Left renal pelvis (tissue), 4 donors: ENCODE data around the gene SCYL2. TPM values are rescaled to one million over a fixed set of nuclear protein-coding genes. Genes with fewer than 3 reads are reported as not detected.
A peak's percentile ranks its signal among the peaks of the same experiment; 100 is the strongest.
"Not testable (repeated sequence)": the region's sequence is repeated elsewhere in the genome, so short reads cannot be mapped to it uniquely, and the experiment has no call there.

Experiments used
- DNase-seq, 4 donors: peaks; one replicate each; pipeline ENCODE4 v3.0.0-alpha.2; 2013; ENCODE audit warnings: low read depth in 4 of 4, low spot score in 3 of 4
- polyA plus RNA-seq, 4 donors: library from polyadenylated mRNA; unstranded; fragments of 120-200 nt; gene quantifications; one replicate each; pipeline ENCODE4 v1.2.1, GENCODE V29; 2013; ENCODE audit not compliant: insufficient read length in 4 of 4

SCYL2 gene, protein sequence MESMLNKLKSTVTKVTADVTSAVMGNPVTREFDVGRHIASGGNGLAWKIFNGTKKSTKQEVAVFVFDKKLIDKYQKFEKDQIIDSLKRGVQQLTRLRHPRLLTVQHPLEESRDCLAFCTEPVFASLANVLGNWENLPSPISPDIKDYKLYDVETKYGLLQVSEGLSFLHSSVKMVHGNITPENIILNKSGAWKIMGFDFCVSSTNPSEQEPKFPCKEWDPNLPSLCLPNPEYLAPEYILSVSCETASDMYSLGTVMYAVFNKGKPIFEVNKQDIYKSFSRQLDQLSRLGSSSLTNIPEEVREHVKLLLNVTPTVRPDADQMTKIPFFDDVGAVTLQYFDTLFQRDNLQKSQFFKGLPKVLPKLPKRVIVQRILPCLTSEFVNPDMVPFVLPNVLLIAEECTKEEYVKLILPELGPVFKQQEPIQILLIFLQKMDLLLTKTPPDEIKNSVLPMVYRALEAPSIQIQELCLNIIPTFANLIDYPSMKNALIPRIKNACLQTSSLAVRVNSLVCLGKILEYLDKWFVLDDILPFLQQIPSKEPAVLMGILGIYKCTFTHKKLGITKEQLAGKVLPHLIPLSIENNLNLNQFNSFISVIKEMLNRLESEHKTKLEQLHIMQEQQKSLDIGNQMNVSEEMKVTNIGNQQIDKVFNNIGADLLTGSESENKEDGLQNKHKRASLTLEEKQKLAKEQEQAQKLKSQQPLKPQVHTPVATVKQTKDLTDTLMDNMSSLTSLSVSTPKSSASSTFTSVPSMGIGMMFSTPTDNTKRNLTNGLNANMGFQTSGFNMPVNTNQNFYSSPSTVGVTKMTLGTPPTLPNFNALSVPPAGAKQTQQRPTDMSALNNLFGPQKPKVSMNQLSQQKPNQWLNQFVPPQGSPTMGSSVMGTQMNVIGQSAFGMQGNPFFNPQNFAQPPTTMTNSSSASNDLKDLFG
- 10 to 100 TPM; 35.9 to 60.6 (median 58.2) TPM for polyA plus RNA-seq

DNA sequence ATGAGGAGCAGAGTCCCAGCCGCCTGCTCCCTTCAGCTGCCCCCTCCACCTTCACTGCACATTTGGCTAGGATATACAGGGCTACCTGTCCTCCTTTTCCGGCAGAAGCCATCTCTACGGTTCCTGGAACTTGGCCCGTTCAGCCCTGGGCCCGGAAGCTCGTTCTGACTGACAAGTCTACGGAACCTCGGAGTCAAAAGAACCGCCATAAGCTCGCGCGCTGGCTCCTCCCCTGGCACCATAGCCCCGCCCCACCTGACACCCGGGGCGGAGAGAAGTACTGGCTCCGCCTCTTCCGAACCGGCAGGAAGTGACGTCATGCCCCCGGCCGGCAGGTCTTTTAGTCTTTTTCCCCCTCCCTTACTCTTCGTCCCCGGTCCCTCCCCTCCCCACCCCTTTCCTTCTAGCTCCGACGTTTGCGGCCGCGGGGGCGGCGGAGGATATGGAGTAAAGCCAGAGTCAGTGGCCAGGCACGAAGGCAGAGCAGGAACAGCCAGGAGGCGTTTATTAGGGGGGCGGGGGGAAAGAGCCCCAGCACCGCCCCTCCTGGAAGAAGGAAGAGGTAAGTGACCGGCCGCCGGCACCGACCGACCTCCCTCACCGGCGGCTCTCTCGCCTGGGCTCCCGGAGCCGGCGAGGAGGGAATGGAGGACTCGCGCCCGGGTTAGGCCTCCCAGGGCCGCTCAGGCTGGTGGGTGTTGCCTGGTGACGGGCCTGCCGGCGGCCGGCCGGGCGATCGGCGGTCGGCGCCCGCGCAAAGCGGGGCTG, at the start of gene SCYL2, which contains the start of gene DEPDC4:
TSS of gene SCYL2 (plus strand) at position 343 of the 768 bp plus-strand sequence. CDS start 15,794 bp downstream, outside the sequence.
TSS of gene DEPDC4 (minus strand) at position 245 of the 768 bp plus-strand sequence. CDS start at position 242, 3 bp downstream.
- peak; percentile 91 to 93 (median 92) for DNase-seq

DNA sequence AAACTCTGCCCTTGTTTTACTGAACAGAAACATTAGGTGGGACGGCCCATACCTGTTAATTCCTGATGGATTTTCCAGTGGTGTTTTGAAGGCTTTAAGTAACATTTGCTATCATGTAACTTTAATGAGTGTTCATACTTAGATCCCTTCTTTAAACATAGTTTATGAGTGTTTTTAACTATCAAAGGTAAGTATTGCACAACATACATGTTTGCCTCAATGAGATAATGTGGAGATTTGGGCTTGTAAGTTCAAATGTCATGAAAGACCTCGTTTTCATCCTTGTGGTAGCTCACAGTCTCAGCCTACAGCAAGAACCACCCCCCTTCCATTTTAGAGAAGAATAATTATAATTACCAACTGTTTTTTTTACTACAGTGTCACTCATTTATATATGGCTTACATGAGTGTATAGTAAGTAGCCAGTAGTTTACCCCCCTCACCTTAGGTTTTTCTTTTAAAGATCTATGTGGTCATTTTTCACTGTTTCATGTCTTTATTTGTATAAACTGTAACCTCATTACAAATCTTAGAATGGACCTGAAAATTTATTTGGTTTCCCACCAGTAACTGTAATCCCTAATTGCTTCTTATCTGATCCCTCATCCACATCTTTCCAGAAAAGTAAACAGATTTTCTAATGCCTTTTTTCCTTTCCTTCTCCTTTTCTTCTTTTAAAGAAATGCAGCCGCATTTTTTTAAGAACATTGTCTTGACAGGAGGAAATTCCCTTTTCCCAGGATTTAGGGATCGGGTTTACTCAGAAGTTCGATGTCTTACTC, 47.5 kb upstream of the SCYL2 start:
- DNase-seq: no peak

DNA sequence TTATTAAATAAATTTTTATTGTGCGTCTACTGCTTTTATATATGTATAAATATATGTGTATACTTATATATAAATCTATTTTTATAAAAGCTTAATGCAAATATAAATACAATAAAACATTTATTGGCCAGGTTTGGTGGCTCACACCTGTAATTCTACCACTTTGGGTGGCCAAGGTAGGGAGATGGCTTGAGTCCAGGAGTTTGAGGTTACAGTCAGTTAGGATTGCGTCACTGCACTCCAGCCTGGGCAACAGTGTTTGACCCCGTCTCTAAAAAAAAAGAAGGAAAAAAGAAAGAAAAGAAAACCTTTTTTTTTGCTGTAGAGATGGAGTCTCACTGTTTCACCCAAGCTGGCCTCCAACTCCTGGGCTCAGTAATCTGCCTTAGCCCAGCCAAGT, 45.5 kb upstream of the SCYL2 start:
- no peak for DNase-seq

DNA sequence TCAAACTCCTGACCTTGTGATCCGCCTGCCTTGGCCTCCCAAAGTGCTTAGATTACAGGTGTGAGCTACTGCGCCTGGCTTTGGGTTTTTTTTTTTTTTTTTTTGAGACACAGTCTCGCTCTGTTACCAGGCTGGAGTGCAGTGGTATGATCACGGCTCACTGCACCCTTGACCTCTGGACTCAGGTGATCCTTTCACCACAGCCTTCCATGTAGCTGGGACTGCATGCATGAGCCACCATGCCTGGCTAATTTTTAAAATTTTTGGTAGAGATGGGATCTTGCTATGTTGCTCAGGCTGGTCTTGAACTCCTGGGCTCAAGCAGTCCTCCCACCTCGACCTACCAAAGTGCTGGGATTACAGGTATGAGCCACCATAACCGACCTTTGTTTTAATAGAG, 44.8 kb upstream of the SCYL2 start:
- DNase-seq: not testable (repeated sequence)

DNA sequence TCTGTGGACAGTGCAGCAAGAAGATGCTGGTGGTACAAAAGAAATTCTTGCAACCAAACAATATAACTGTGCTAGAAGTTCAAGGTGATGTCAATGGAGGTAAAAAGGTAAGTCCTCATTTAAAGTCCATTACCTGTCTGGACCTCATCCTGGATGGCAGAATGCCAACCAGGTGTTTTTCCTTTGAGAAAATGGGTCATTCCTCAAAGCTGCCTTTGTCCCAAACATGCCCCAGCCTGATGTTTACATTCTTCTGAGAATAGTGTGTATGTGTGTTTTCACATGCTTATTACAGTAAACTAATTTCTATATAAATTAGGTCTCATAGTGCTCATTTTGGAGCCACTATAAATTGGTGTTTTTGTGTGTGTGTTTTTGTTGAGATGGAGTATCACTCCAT, 41.5 kb upstream of the SCYL2 start:
- DNase-seq: no peak

DNA sequence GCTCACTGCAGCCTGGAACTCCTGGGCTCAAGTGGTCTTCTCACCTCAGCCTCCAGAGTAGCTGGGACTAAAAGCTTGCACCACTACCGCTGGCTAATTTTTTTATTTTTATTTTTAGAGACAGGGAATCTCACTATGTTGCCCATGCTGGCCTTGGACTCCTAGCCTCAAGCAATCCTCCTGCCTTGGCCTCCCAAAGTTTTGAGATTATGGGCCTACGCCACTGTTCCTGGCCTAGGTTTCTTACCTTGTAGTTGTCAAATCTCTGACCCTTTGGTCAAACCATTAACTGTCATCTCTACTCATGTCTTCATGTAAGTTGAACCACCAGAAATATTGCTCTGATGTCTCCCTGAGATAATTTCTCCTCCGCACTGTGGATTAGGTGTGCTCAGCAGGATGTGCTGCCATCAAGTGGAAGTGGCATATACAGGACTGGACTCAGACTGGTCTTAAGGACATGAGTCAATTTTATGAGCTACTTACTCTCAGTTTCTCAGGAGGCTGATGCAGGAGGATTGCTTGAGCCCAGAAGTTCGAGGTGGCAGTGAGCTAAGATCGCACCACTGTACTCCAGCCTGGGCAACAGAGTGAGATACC, 37.8 kb upstream of the SCYL2 start:
- no peak for DNase-seq

DNA sequence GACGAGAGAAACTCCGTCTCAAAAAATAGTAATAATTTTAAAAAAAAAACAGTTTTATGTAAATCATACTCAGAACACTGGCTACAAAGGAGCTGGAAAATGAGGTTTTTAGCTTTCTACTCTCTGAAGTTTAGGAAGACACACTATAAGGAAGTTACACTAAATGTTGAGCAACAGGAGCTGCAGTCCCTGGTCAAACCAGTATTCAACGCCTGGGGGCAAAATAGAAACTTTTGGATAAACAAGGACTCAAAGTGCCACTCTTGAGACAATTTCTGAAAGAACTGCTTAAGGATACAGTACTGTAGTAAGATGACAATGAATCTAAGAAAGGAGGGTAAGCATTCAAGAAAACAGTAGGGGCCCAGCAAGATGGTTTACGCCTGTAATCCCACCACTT, 37.1 kb upstream of the SCYL2 start:
- DNase-seq: no peak

DNA sequence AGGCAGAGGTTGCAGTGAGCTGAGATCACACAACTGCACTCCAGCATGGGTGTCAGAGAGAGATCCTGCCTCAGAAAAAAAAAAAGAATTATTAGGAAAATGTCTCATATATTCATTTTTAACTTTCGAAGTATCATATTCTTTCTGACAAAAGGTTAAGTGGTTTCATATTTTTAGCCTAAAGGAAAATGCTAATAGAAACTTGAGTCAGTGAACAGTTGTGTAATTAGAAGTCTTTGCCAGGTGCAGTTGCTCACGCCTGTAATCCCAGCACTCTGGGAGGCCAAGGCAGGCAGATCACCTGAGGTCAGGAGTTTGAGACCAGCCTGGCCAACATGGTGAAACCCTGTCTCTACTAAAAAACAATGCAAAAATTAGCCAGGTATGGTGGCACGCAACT, 35.1 kb upstream of the SCYL2 start:
- DNase-seq: not testable (repeated sequence)

DNA sequence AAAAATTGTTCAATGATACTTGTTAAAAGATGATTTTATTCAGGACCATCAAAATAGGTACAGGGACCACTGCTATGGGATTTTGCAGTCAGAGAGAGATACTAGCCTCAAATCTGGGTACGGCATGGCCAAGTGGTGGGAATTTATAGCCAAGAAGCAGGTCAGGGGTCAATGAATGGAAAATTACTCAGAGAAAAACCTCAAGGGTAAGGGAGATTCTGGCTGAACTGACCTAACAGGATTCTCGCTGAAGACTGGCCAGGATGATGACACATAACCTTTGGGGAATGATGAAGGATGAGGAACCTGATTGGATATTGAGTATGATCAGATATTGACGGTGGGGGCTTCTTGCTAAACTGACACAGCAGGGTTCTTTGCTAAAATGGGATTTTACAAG, 32.8 kb upstream of the SCYL2 start:
- DNase-seq: no peak

DNA sequence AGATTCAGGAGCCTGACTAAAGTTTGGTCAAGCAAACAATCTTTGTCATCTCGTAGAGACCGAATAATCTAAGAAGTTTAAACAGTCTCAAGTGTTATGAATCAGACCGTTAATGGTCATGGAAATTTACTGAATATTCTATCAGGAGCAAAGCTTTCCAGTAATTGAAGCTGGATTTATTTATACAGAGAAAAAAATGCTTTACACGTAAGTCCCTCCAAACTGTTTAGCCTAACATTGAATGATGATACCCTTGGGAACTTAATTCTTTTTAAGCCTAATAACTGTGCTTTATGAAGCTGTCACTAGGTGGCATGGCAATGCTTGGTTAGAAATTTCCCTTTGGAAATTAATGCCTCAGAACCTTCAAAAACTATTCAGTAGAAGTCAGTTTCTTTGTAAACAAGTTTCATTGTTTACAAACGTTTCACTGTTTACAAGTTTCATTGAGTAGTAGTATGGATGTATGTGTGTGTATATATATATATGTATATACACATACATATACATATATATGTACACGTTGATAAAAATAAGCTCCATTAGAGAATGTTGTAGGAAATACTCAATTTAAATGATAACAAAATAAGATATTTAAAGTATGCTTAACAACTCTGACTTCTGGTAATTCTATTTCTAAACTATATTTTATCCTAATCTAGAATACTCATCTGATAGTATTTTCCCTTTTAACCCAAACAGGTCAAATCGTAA, 32.2 kb upstream of the SCYL2 start:
- DNase-seq: peak; percentile 14 to 31 (median 21)

DNA sequence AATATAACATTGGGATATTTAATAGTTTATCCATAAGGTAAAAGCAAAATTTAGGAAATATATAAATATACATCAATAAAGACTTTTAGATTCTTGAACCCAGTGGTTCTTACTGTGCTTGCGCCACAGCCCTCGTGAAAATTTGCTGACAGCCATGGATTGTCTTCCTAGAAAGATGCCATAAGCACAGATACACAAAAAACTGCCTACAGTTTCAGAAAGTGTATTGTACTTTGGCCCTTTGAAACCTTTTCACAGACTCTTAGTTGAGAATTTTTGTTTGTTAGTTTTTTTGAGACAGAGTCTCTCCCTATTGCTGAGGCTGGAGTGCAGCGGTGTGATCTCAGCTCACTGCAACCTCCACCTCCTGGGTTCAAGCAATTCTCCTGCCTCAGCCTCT, 28.2 kb upstream of the SCYL2 start:
- DNase-seq: no peak

DNA sequence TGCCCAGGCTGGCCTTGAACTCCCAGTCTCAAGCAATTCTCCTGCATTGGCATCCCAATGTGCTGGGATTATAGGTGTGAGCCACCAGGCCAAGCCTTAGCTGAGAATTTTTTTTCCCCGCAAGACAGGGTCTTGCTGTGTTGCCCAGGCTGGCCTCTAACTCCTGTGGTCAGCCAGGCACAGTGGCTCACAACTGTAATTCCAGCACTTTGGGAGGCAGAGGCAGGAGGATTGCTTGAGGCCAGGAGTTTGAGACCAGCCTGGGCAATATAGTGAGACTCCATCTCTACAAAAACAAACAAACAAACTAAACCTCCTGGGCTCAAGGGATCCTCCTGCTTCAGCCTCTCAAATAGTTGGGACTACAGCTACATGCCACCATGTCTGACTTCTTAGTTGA, 27.4 kb upstream of the SCYL2 start:
- DNase-seq: no peak

DNA sequence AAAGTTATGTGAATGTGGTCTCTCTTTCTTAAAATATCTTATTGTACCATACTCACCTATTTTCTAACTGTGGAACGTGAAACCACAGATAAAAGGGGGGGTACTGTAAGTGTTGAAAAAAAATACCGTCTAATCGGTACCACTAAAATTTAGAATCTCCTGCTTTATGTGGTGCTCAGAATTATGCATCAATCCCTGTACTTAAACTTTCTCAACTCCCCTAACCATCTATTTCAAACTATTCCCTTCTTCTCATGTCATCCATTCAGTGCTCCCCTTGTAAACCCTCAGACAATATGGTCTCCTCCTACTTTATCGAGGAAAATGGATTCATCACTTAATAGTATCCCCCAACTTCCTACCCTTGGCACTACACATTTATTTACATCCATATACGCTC, 23.8 kb upstream of the SCYL2 start:
- no peak for DNase-seq

DNA sequence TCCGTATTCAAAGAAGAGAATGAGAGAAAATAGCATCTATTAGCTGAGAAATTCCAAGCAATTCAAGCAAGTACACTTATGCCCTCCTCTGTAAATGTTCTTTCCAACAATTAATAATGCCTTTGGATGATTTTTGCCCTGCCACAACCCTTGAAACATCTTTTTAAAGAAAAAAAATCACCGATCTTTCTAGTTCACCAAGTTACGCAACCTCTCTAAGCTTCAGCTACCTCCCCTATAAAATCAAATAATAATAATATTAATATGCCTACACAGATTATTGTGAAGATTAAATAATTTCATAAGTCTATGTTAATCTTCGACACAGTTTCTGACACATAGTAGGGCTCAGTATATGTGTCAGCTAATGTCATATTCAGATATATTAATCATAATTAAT, 19.2 kb upstream of the SCYL2 start:
- DNase-seq: no peak

DNA sequence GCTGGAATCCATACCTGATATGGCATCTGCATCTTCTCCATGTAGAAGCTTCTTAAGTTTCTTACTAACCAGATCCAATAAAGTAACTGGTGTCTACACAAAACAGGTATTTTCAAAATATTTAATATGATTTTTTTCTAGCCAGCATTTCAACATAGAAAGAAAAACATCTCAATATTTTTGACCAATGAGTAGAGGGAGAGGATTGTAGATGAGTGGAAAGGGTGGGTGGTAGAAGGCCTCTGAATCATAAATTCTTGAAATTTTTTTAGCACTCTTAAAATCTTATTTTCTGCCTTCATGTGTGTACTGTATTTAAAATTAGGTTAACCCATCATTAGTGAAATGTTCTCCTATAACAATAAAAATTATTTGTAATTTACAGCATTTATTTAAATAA, 18.1 kb upstream of the SCYL2 start:
- DNase-seq: no peak

DNA sequence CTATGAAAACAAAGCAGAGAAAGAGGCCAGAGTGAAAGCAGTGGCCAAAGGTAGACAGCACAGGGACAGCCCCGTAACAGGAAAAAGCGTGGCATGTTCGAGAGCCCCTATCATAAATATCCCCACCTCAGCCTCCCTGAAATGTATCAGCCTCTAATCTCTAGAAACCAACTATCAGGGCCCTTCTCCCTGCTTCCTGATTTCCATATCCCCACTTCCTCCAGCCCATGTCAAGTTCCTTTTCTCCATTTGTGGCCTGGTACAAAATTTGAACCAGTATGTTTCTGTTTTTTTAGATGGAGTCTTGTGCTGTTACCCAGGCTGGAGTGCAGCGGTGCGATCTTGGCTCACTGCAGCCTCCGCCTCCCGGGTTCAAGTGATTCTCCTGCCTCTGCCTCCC, 17.0 kb upstream of the SCYL2 start:
- DNase-seq: no peak

DNA sequence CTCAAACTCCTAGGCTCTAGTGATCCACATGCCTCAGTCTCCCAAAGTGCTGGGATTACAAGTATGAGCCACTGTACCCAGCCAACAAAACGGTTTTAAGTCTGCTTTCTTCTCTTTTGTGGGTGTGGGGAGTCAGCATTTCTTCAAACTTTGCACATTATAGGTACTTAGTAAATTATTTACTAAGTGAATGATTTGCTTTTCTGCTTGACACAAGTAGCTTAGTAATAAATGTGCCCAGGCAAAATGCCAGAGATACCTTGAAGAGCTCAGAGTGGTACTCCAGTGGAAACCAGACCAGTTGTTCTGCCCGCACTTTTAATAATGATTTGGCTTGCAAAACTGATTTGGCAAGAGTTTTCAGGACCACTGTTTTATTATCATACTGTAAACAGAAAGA, 15.1 kb upstream of the SCYL2 start:
- DNase-seq: peak in 3 of 4 donors; percentile 22 to 56 (median 47)

DNA sequence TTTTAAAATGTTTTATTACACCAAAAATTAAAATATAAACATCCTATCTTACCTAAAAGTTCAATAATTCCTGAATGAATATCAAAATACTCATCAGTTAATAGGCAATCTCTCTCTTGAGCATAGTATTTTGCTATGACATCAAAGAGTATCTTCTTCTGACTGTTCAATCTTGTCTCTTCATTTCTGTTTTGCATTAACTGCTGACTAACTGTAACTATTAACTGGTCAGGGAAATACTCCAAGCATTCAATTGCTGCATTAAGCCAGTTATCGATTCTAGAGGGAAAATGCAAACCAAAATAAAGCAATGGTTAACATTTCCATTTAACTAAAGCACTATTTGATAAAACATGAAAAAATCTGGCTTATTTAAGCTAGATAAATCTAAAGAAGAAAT, 13.5 kb upstream of the SCYL2 start:
- DNase-seq: no peak

DNA sequence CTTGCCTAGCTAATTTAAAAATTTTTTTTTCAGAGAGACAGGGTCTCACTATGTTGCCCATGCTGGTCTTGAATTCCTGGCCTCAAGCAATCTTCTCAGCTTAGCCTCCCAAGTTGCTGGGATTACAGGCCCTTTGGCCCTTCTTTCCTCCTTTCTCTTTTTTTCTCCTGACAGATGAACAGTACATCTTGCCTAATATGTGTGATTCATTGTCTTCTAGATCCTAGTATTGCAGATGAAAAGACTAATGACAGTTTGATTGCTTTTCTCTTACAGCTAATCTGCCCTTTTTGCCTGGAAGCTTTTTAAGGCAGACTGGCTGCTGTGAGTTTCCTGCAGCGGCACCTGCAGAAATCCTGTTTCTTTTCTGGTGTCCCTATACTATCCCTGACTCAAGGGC, 12.1 kb upstream of the SCYL2 start:
- no peak for DNase-seq
